Neural cell (in vitro differentiated cells): Measurements from ENCODE around the gene ONECUT2. TPM values are rescaled to one million over a fixed set of nuclear protein-coding genes. Genes with fewer than 3 reads are reported as not detected.

Experiments used
- H2AFZ ChIP-seq: fragments of 200-600, 300-800 bp; sonication (generic), shearing (Covaris generic); 2 replicates; pipeline ENCODE4 v1.6.0; 2014; ENCODE audit warnings: low read depth, mild to moderate bottlenecking, antibody characterized with exemption, low read length, moderate library complexity
- H3F3A ChIP-seq: fragments of 200-600 bp; shearing (Covaris generic); 2 replicates; pipeline ENCODE4 v1.6.1; 2016; ENCODE audit warnings: mild to moderate bottlenecking, moderate library complexity, mixed read lengths, antibody characterized with exemption, low read length; ENCODE audit not compliant: insufficient read depth, poor library complexity, severe bottlenecking
- H3K27ac ChIP-seq: fragments of 200-600, 300-800 bp; sonication (generic), shearing (Covaris generic); 2 replicates; pipeline ENCODE4 v1.5.1; 2014; ENCODE audit warnings: mild to moderate bottlenecking, low read length, moderate library complexity
- H3K27me3 ChIP-seq: fragments of 300-800, 200-600 bp; sonication (generic), shearing (Covaris generic); 2 replicates; pipeline ENCODE4 v1.6.0; 2014; ENCODE audit warnings: mild to moderate bottlenecking, low read depth, low read length, moderate library complexity; ENCODE audit not compliant: insufficient read depth
- H3K36me3 ChIP-seq: fragments of 300-800, 200-600 bp; sonication (generic), shearing (Covaris generic); 2 replicates; pipeline ENCODE4 v1.5.1; 2014; ENCODE audit warnings: mild to moderate bottlenecking, antibody characterized with exemption, low read length, moderate library complexity; ENCODE audit not compliant: insufficient read depth
- H3K4me2 ChIP-seq: fragments of 300-800, 200-600 bp; sonication (generic), shearing (Covaris generic); 2 replicates; pipeline ENCODE4 v1.6.0; 2014; ENCODE audit warnings: mild to moderate bottlenecking, low read length
- H3K4me3 ChIP-seq: fragments of 300-800, 200-600 bp; sonication (generic), shearing (Covaris generic); 2 replicates; pipeline ENCODE4 v1.5.1; 2014; ENCODE audit warnings: mild to moderate bottlenecking, low read length, moderate library complexity
- H3K79me2 ChIP-seq: fragments of 200-600 bp; shearing (Covaris generic); replicated peaks from 2 replicates; pipeline ENCODE4 v1.6.0; 2014; ENCODE audit warnings: mild to moderate bottlenecking, low read length, moderate library complexity; ENCODE audit not compliant: insufficient read depth
- H3K9ac ChIP-seq: fragments of 300-800, 200-600 bp; sonication (generic), shearing (Covaris generic); 2 replicates; pipeline ENCODE4 v1.6.1; 2016; ENCODE audit warnings: mild to moderate bottlenecking, low read length, mixed read lengths
- H3K9me2 ChIP-seq: fragments of 200-600 bp; shearing (Covaris generic); 2 replicates; pipeline ENCODE4 v1.6.1; 2016; ENCODE audit warnings: mild to moderate bottlenecking, low read length, mixed read lengths; ENCODE audit not compliant: insufficient read depth
- H3K9me3 ChIP-seq: fragments of 200-600, 300-800 bp; sonication (generic), shearing (Covaris generic); 2 replicates; pipeline ENCODE4 v1.6.1; 2016; ENCODE audit warnings: mild to moderate bottlenecking, mixed run types, low read length, moderate library complexity, mixed read lengths
- H4K20me1 ChIP-seq: fragments of 200-600 bp; shearing (Covaris generic); 2 replicates; pipeline ENCODE4 v1.6.1; 2016; ENCODE audit warnings: mild to moderate bottlenecking, mixed run types; ENCODE audit not compliant: insufficient read depth
- EP300 ChIP-seq: fragments of 450-650 bp; conservative IDR thresholded peaks from 2 replicates; pipeline ENCODE4 v1.6.1; 2014; ENCODE audit warnings: antibody characterized with exemption, mild to moderate bottlenecking, moderate library complexity; ENCODE audit not compliant: poor library complexity, severe bottlenecking
- MXI1 ChIP-seq: fragments of 450-650 bp; conservative IDR thresholded peaks from 2 replicates; pipeline ENCODE4 v1.6.1; 2014; ENCODE audit warnings: antibody characterized with exemption, mild to moderate bottlenecking; ENCODE audit not compliant: poor library complexity, severe bottlenecking
- POLR2AphosphoS5 ChIP-seq: IDR thresholded peaks from 2 replicates; pipeline ENCODE4 v1.6.1; 2012
- RAD21 ChIP-seq: fragments of 450-650 bp; conservative IDR thresholded peaks from 2 replicates; pipeline ENCODE4 v1.6.1; 2014; ENCODE audit warnings: antibody characterized with exemption, mild to moderate bottlenecking, moderate library complexity
- SMC3 ChIP-seq: fragments of 450-650 bp; conservative IDR thresholded peaks from 2 replicates; pipeline ENCODE4 v1.6.1; 2014; ENCODE audit warnings: antibody characterized with exemption, mild to moderate bottlenecking, moderate library complexity; ENCODE audit not compliant: poor library complexity
- polyA plus RNA-seq: library from polyadenylated mRNA; depleted of rRNA; stranded (reverse); fragments of >200 nt; gene quantifications from 2 replicates; pipeline ENCODE4 v1.2.3, GENCODE V29; 2014
- TF ChIP-seq, protein P1 (sequence below): IDR thresholded peaks from 2 replicates; pipeline ENCODE4 v1.6.1; 2012; ENCODE audit warnings: borderline replicate concordance
- TF ChIP-seq, protein P2 (sequence below): fragments of 450-650 bp; IDR thresholded peaks from 2 replicates; pipeline ENCODE4 v1.5.1; 2014; ENCODE audit warnings: antibody characterized with exemption, mild to moderate bottlenecking, moderate library complexity; ENCODE audit not compliant: poor library complexity, severe bottlenecking

The ONECUT2 gene
- polyA plus RNA-seq, 1 donor from 2014 or later: 4.3 TPM

DNA sequence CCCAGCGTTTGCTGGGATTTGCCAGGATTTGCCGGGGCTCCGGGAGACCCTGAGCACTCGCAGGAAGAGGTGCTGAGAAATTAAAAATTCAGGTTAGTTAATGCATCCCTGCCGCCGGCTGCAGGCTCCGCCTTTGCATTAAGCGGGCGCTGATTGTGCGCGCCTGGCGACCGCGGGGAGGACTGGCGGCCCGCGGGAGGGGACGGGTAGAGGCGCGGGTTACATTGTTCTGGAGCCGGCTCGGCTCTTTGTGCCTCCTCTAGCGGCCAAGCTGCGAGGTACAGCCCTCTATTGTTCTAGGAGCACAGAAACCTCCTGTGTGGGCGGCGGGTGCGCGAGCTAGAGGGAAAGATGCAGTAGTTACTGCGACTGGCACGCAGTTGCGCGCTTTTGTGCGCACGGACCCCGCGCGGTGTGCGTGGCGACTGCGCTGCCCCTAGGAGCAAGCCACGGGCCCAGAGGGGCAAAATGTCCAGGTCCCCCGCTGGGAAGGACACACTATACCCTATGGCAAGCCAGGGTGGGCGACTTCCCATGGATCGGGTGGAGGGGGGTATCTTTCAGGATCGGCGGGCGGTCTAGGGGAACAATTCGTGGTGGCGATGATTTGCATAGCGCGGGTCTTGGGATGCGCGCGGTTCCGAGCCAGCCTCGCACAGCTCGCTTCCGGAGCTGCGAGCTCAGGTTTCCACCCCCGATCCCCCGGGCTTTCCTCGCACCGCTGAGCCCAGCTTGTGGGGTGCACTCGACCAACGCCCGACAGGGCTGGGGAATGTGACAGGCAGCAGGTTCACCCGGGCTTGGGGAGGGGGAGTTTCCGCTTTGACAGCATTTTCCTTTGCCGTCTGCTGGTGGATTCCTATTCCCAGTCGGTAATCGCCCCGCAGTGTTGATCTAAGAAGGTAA, 2.8 kb downstream of the ONECUT2 start (continued):
- TF ChIP-seq, protein P1, sequence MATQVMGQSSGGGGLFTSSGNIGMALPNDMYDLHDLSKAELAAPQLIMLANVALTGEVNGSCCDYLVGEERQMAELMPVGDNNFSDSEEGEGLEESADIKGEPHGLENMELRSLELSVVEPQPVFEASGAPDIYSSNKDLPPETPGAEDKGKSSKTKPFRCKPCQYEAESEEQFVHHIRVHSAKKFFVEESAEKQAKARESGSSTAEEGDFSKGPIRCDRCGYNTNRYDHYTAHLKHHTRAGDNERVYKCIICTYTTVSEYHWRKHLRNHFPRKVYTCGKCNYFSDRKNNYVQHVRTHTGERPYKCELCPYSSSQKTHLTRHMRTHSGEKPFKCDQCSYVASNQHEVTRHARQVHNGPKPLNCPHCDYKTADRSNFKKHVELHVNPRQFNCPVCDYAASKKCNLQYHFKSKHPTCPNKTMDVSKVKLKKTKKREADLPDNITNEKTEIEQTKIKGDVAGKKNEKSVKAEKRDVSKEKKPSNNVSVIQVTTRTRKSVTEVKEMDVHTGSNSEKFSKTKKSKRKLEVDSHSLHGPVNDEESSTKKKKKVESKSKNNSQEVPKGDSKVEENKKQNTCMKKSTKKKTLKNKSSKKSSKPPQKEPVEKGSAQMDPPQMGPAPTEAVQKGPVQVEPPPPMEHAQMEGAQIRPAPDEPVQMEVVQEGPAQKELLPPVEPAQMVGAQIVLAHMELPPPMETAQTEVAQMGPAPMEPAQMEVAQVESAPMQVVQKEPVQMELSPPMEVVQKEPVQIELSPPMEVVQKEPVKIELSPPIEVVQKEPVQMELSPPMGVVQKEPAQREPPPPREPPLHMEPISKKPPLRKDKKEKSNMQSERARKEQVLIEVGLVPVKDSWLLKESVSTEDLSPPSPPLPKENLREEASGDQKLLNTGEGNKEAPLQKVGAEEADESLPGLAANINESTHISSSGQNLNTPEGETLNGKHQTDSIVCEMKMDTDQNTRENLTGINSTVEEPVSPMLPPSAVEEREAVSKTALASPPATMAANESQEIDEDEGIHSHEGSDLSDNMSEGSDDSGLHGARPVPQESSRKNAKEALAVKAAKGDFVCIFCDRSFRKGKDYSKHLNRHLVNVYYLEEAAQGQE: peak; percentile 66
- TF ChIP-seq POLR2AphosphoS5: peak; percentile 83

DNA sequence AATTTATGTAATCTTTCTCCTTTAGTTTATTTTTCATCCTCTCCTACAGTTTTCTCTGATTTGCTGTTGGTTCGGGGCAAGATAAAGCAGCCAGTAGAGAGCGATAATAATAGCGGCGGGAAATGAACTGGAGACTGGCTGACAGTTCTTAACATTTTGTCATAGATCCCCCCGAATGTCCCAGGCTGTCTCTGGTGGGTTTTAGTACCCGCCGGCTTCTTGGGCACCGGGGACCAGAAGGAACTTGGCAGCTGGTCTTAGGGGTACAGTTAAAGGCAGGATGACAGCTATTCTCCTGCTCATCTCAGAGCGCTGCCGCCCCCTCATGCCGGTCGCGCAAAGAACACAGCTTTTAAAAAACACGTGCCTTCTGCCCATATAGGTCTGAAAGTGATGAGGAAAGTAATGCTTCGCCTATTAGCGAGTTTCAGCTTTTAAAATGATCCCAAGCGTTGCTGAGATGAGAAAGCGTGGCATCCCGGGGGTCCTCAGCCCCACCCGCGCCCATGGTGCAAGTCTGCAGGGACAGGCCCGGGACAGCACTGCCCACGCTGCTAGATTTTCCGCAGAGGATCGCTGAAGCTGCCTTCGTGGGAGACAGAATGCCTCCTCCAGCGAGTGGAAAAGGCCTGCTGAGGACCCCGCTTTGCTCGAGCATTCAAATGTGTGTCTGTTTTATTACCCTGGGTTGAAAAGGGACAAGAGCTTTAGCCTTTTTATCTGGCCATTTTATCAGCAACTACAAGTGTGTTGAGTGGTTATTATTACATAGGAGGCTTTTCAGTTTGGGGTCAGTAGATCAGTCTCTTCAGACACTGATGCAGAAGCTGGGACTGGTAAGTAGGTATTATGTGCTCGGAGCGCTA, 3.8 kb downstream of the ONECUT2 start:
- Histone ChIP-seq H3K27me3 (peaks cover 75% of the 10 kb centered on the region), H3K9ac (peak overlapping the region; percentile 95), H3K4me3 (peak overlapping the region; percentile 81), H3K9me2 (no peaks in the 10 kb centered on the region), H4K20me1 (peaks cover 10% of the 10 kb centered on the region), H3K27ac (peak overlapping the region; percentile 86), H3K9me3 (no peaks in the 10 kb centered on the region), H3K4me2 (peak overlapping the region; percentile 54), H3K79me2 (peaks cover 11% of the 10 kb centered on the region), H3K36me3 (no peaks in the 10 kb centered on the region), H2AFZ (peak overlapping the region; percentile 65), H3F3A (peaks cover 4% of the 10 kb centered on the region)
- TF ChIP-seq SMC3 (peak; percentile 78), EP300 (no peak), MXI1 (peak; percentile 92), RAD21 (peak; percentile 80)
- TF ChIP-seq, protein P2, sequence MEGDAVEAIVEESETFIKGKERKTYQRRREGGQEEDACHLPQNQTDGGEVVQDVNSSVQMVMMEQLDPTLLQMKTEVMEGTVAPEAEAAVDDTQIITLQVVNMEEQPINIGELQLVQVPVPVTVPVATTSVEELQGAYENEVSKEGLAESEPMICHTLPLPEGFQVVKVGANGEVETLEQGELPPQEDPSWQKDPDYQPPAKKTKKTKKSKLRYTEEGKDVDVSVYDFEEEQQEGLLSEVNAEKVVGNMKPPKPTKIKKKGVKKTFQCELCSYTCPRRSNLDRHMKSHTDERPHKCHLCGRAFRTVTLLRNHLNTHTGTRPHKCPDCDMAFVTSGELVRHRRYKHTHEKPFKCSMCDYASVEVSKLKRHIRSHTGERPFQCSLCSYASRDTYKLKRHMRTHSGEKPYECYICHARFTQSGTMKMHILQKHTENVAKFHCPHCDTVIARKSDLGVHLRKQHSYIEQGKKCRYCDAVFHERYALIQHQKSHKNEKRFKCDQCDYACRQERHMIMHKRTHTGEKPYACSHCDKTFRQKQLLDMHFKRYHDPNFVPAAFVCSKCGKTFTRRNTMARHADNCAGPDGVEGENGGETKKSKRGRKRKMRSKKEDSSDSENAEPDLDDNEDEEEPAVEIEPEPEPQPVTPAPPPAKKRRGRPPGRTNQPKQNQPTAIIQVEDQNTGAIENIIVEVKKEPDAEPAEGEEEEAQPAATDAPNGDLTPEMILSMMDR: peak; percentile 83
- TF ChIP-seq, protein P1: no peak
